Measurements from ENCODE around the gene LILRB3. TPM values are rescaled to one million over a fixed set of nuclear protein-coding genes. Genes with fewer than 3 reads are reported as not detected.
"Not testable (repeated sequence)": the region's sequence is repeated elsewhere in the genome, so short reads cannot be mapped to it uniquely, and the experiment has no call there.

Gene LILRB3
- total RNA-seq, 1 donor from 2014 or later, result 0.67 TPM

- peaks cover 51% of the 10 kb centered on the region for H3K27me3 Mint-ChIP-seq (ENCODE audit: insufficient read depth)
- H3K4me1 Mint-ChIP-seq (ENCODE audit: low read depth), result peaks cover 6% of the 10 kb centered on the region
- no peak overlapping the region for H3K4me3 Mint-ChIP-seq
- intact Hi-C loops (cut with micrococcal nuclease), result loop anchor here (5.0 kb wide), 1 partner anchor 158 kb away; no protein-coding TSS in a partner anchor
- no peak for DNase-seq (ENCODE audit: low spot score)
- H3K27ac Mint-ChIP-seq, result no peak overlapping the region
- H3K36me3 Mint-ChIP-seq (ENCODE audit: low read depth), result no peaks in the 10 kb centered on the region
- H3K9me3 Mint-ChIP-seq, result no peaks in the 10 kb centered on the region
Observed at GRCh38 chr19:54233941-54234340, 11.1 kb upstream of the LILRB3 start.

DNA sequence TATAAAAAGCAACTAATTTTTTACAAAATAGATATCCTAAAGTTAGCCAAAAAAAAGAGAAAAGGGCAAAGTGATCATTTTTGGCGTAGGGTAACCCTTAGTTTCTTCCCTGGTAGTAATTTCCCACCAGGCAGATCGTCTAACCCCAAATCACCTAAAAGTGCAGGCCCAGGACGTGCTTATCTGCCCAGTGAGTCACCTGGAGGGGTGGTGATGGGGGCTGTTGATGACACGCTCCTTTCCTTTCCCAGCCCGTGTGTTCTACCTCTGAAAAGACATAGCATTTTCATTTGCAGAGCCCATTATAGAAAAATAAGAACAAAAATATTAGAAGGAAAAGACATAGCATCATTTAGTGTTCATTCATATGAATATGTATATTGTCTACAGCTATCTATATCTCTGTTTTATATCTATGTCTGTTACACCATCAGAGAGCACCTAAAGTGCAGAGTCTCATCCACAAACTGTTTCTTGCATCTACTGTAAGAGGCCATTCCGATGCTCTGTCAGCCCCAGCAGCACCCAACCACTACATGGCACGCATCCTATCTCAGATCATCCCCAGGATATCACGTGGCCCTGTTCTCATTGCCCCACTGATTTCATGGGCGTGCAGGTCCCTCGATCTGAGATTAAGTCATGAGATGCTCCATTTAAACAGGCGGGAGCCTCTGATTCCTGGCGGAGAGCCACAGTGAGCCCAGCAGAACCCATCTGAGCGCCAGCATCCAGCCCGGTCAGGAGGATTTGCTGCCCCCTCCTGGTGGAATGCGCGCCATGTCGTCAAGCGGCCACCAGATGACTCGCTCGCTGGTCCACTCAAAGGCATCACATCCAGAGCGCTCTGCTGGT is 8.5 kb upstream of the LILRB3 start:
- H3K27me3 Mint-ChIP-seq (ENCODE audit: insufficient read depth), result peaks cover 43% of the 10 kb centered on the region
- H3K27ac Mint-ChIP-seq, result no peak overlapping the region
- intact Hi-C loops (cut with micrococcal nuclease), result loop anchor here (1.0 to 5.0 kb wide), 6 partner anchors 21 to 161 kb away; partner anchors contain the start of genes CNOT3 and RPS9
- H3K9me3 Mint-ChIP-seq, result peaks cover 3% of the 10 kb centered on the region
- H3K36me3 Mint-ChIP-seq (ENCODE audit: low read depth), result no peaks in the 10 kb centered on the region
- H3K4me1 Mint-ChIP-seq (ENCODE audit: low read depth), result peaks cover 6% of the 10 kb centered on the region
- peak; percentile 77 for DNase-seq (ENCODE audit: low spot score)
- no peak overlapping the region for H3K4me3 Mint-ChIP-seq

- Mint-ChIP-seq H3K27ac (no peak overlapping the region), H3K9me3 (peaks cover 3% of the 10 kb centered on the region), H3K4me1 (ENCODE audit: low read depth) (peaks cover 6% of the 10 kb centered on the region), H3K36me3 (ENCODE audit: low read depth) (no peaks in the 10 kb centered on the region), H3K27me3 (ENCODE audit: insufficient read depth) (peaks cover 31% of the 10 kb centered on the region), H3K4me3 (no peak overlapping the region)
- intact Hi-C loops (cut with micrococcal nuclease), result loop anchor here (2.0 to 5.0 kb wide), 2 partner anchors 19 to 162 kb away; no protein-coding TSS in a partner anchor
- no peak for DNase-seq (ENCODE audit: low spot score)
Observed at GRCh38 chr19:54230031-54230430, 7.2 kb upstream of the LILRB3 start.

DNA sequence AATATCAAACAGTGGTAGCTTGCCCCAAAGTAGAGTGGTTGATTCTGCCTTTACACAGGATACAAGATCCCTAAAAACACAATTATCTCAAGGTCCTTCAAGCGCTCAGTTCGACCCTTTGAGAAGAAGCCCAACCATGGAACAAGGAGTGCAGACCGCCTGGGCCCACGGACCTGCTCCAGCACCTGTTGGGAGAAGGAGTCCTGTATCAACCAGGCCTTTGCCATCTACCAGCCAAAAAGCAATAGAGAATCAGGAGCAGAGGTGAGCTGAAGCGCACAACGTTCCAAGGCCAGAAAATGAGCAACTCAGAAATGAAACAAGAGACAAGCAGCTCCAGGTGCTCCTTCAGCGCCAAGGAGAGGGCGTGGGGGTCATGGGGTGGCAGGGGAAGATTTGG is 6.3 kb upstream of the LILRB3 start:
- H3K27ac Mint-ChIP-seq, result peak overlapping the region; percentile 3
- no peak for DNase-seq (ENCODE audit: low spot score)
- H3K36me3 Mint-ChIP-seq (ENCODE audit: low read depth), result no peaks in the 10 kb centered on the region
- peaks cover 3% of the 10 kb centered on the region for H3K9me3 Mint-ChIP-seq
- no peak overlapping the region for H3K4me3 Mint-ChIP-seq
- intact Hi-C loops (cut with micrococcal nuclease), result no loop called here
- peaks cover 23% of the 10 kb centered on the region for H3K27me3 Mint-ChIP-seq (ENCODE audit: insufficient read depth)
- peaks cover 6% of the 10 kb centered on the region for H3K4me1 Mint-ChIP-seq (ENCODE audit: low read depth)

DNA sequence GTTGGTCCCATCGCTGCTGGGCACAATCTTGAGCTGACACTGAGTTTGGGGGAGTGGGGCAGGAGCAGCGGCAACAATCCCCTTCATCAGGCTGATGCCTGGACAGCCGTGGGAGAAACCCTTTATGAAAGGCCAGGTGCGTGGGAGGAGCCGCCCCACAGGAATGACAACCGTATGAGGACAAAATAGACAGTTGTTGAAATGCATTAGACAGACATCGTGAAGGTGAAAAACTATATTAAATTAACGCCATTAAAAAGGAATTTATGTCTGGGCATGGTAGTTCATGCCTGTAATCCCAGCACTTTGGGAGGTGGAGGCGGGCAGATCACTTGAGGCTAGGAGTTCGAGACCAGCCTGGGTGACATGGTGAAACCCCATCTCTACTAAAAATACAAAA is 1.8 kb upstream of the LILRB3 start:
- H3K27me3 Mint-ChIP-seq (ENCODE audit: insufficient read depth); H3K4me3 Mint-ChIP-seq; H3K36me3 Mint-ChIP-seq (ENCODE audit: low read depth); H3K27ac Mint-ChIP-seq; DNase-seq (ENCODE audit: low spot score); H3K9me3 Mint-ChIP-seq; intact Hi-C loops (cut with micrococcal nuclease): not testable (repeated sequence)
- H3K4me1 Mint-ChIP-seq (ENCODE audit: low read depth), result peaks cover 10% of the 10 kb centered on the region

GRCh38 chr19:54223937-54224281 is 1.1 kb upstream of the LILRB3 start:
- H3K27ac Mint-ChIP-seq; DNase-seq (ENCODE audit: low spot score); H3K9me3 Mint-ChIP-seq; H3K27me3 Mint-ChIP-seq (ENCODE audit: insufficient read depth); H3K36me3 Mint-ChIP-seq (ENCODE audit: low read depth); H3K4me3 Mint-ChIP-seq: not testable (repeated sequence)
- intact Hi-C loops (cut with micrococcal nuclease), result loop anchor here (2.0 kb wide), 1 partner anchor 21 kb away; no protein-coding TSS in a partner anchor
- H3K4me1 Mint-ChIP-seq (ENCODE audit: low read depth), result peaks cover 10% of the 10 kb centered on the region

DNA sequence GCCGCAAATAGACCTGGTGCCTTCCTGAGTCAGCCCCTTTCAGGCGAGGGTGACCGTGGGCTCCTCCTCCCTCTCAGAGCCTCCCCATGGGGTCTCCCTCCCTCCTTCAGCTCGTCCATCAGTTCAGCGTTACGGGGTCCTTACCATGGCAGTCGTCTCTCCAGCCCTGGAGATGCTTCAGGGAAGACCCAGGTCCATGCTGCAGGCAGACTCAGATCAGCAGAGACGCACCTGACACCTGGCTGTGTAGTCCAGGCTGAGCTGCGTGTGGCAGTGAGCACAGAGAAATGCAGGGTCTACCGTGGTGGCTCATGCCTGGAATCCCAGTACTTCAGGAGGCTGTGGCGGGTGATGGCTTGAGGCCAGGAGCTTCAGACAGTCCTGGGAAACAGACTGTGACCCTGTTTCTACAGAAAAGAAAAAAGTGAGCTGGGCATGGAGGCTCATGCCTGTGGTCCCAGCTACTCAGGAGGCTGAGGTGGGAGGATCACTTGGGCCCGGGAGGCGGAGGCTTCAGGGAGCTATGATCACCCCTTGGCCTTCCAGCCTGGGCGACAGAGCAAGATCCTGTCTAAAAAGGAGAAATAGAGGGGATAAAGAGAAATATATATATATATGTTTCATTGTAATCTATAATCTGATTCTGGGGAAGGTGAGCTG is 600 bp upstream of the LILRB3 start:
- not testable (repeated sequence) for H3K4me3 Mint-ChIP-seq; H3K36me3 Mint-ChIP-seq (ENCODE audit: low read depth); DNase-seq (ENCODE audit: low spot score); H3K9me3 Mint-ChIP-seq; H3K27me3 Mint-ChIP-seq (ENCODE audit: insufficient read depth); H3K27ac Mint-ChIP-seq
- intact Hi-C loops (cut with micrococcal nuclease), result loop anchor here (2.0 kb wide), 1 partner anchor 21 kb away; no protein-coding TSS in a partner anchor
- peaks cover 10% of the 10 kb centered on the region for H3K4me1 Mint-ChIP-seq (ENCODE audit: low read depth)

- H3K9me3 Mint-ChIP-seq; H3K4me3 Mint-ChIP-seq; H3K27me3 Mint-ChIP-seq (ENCODE audit: insufficient read depth); H3K36me3 Mint-ChIP-seq (ENCODE audit: low read depth); H3K27ac Mint-ChIP-seq; DNase-seq (ENCODE audit: low spot score): not testable (repeated sequence)
- intact Hi-C loops (cut with micrococcal nuclease), result loop anchor here (2.0 kb wide), 1 partner anchor 23 kb away; no protein-coding TSS in a partner anchor
- H3K4me1 Mint-ChIP-seq (ENCODE audit: low read depth), result peaks cover 10% of the 10 kb centered on the region
Observed at GRCh38 chr19:54221947-54222346, 860 bp downstream of the LILRB3 start.

- H3K4me3 Mint-ChIP-seq; DNase-seq (ENCODE audit: low spot score); H3K36me3 Mint-ChIP-seq (ENCODE audit: low read depth); H3K27me3 Mint-ChIP-seq (ENCODE audit: insufficient read depth); intact Hi-C loops (cut with micrococcal nuclease); H3K27ac Mint-ChIP-seq; H3K9me3 Mint-ChIP-seq: not testable (repeated sequence)
- peaks cover 10% of the 10 kb centered on the region for H3K4me1 Mint-ChIP-seq (ENCODE audit: low read depth)
Observed at GRCh38 chr19:54219702-54220101, 3.1 kb downstream of the LILRB3 start.

DNA sequence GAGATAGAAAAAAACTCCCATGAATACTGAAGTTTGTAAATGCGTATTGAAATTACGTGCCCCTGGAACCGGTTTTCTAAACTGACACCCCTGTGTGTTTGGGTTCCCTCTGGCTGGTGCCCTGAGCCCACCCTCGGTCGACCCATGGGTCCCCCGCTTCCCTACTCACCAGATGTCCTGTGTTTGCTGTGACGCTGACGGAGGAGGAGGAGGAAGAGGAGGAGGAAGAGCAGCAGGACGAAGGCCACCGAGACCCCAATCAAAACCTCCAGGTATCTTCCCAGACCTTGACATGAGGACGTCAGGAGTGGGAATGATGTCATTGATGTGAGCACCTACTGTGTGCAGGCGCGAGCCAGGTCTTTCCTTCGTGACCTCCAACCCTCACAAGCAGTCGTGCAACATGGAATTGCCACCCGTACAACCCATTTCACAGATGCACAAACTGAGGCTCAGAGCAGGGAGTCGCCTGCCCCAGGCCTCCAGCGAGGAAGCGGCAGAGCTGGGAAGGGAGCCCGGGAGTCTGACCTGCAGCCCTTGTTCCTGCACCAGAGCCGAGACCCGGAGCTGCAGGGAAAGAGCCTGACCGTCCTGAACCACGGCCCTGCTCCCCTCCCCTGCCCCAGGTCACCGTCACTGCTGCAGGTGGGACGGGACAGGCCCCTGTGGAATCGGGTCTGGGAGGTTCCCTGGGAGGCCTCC is 3.7 kb downstream of the LILRB3 start:
- Mint-ChIP-seq H3K36me3 (ENCODE audit: low read depth) (peaks cover 11% of the 10 kb centered on the region), H3K27ac (no peak overlapping the region), H3K4me1 (ENCODE audit: low read depth) (peaks cover 10% of the 10 kb centered on the region), H3K9me3 (no peaks in the 10 kb centered on the region), H3K4me3 (no peak overlapping the region), H3K27me3 (ENCODE audit: insufficient read depth) (no peaks in the 10 kb centered on the region)
- DNase-seq (ENCODE audit: low spot score), result no peak
- intact Hi-C loops (cut with micrococcal nuclease), result no loop called here

GRCh38 chr19:54218259-54218658 is 4.5 kb downstream of the LILRB3 start:
- Mint-ChIP-seq H3K27me3 (ENCODE audit: insufficient read depth) (no peaks in the 10 kb centered on the region), H3K4me1 (ENCODE audit: low read depth) (peaks cover 8% of the 10 kb centered on the region)

DNA sequence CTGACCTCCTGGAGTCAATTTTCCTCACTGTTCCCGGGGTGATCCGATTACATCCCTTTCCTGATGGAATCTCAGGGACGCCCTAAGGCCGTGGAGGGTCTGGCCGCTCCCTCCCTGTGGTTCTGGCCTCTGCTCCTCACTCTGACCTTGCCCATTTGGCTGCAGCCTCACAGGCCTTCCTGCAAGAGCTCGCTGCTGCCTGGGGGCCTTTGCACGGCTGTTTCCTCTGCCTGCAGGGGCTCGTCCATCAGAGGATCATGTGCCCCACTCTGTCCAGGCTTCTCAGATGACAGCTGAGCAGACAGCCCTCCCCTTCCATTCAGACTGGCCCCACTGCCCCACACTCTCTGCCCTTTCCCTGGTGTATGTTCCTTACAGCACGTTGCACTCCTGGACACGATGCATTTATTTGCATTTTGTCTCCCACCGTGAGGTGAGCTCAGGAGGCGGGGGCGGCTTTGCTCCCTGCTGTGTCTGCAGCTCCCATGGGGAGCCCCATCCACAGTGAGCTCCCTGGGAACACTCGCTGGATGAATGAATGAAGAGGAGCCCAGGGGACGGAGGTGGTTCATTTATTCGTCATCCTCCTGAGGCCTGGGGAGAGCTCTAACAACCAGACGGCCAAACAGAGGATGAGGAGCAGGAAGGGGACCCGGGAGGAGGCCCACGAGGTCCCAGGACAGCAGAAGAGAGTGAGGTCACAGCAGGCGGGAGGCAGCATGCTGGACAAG is 5.1 kb downstream of the LILRB3 start:
- H3K27ac Mint-ChIP-seq; H3K4me1 Mint-ChIP-seq (ENCODE audit: low read depth); DNase-seq (ENCODE audit: low spot score); H3K4me3 Mint-ChIP-seq; H3K9me3 Mint-ChIP-seq; intact Hi-C loops (cut with micrococcal nuclease); H3K27me3 Mint-ChIP-seq (ENCODE audit: insufficient read depth): not testable (repeated sequence)
- H3K36me3 Mint-ChIP-seq (ENCODE audit: low read depth), result peaks cover 17% of the 10 kb centered on the region

More at GRCh38 chr19:54218259-54218658, 4.5 kb downstream of the LILRB3 start:
- Mint-ChIP-seq H3K27ac (no peak overlapping the region), H3K4me3 (no peak overlapping the region), H3K9me3 (no peaks in the 10 kb centered on the region), H3K36me3 (ENCODE audit: low read depth) (peaks cover 13% of the 10 kb centered on the region)
- DNase-seq (ENCODE audit: low spot score), result no peak
- intact Hi-C loops (cut with micrococcal nuclease), result no loop called here

All from activated T-helper 1 cell treated with anti-CD3 and anti-CD28 coated beads, Interleukin-12 subunit alpha, Interleukin-12 subunit beta, Interleukin-2, Interleukin-4 antibody, amounts not matched to agents 30 ng/mL and 10 ng/mL and 1 ng/mL, durations not matched to agents 14 hours and 24 hours and 36 hours (primary cell).